Measurements from ENCODE around the gene CDC25A.

- TF ChIP-seq POLR2AphosphoS5 (IDR thresholded peaks at IDR 0.05; ENCODE audit: borderline replicate concordance, low read depth, low read length) (no peak), FOXP2 (optimal IDR thresholded peaks at IDR 0.05; ENCODE audit: control extremely low read depth, extremely low read length, insufficient read depth) (no peak)
Measured at GRCh38 chr3:48232734-48233133, 44.5 kb upstream of the CDC25A start.
